GM12873 (cell line): ENCODE data around the gene ATPAF1.

Experiments used
- CTCF ChIP-seq: IDR thresholded peaks from 2 replicates; pipeline ENCODE4 v1.5.1; 2012; ENCODE audit warnings: low read depth, mild to moderate bottlenecking, moderate library complexity, low read length, control low read depth; ENCODE audit not compliant: insufficient read depth; ENCODE audit errors: missing control alignments

ATPAF1 gene

GRCh38 chr1:46616277-46617107 lies 51.7 kb downstream of the ATPAF1 start, which contains the start of gene MOB3C:
Gene MOB3C, minus strand, starts transcription at chr1:46616811. Its CDS starts 3,490 bp downstream, at chr1:46613321.
- TF ChIP-seq CTCF = no peak

- no peak for TF ChIP-seq CTCF
Observed at GRCh38 chr1:46615735-46616134, 52.4 kb downstream of the ATPAF1 start.

- TF ChIP-seq CTCF = no peak
Observed at GRCh38 chr1:46615088-46615487, 53.1 kb downstream of the ATPAF1 start.

GRCh38 chr1:46614604-46614984 lies 53.6 kb downstream of the ATPAF1 start:
- TF ChIP-seq CTCF = no peak

GRCh38 chr1:46613661-46614603 lies 54.2 kb downstream of the ATPAF1 start:
- TF ChIP-seq CTCF = no peak

GRCh38 chr1:46612937-46613660 lies 55.1 kb downstream of the ATPAF1 start:
- no peak for TF ChIP-seq CTCF

GRCh38 chr1:46611691-46612221 lies 56.4 kb downstream of the ATPAF1 start:
- no peak for TF ChIP-seq CTCF
